CD4-positive, CD25-positive, alpha-beta regulatory T cell (primary cell): ENCODE results near the gene SLC19A2. TPM values are rescaled to one million over a fixed set of nuclear protein-coding genes. Genes with fewer than 3 reads are reported as not detected.

Experiments
- ATAC-seq, 2 donors: fragments of 150-1000 bp; cut with Tn5 transposase; one replicate each; pipeline ENCODE4 v1.10.0; 2021; ENCODE audit warnings: low read depth in 2 of 2, moderate number of reproducible peaks in 2 of 2, moderate library complexity in 1 of 2
- DNase-seq, 3 donors: peaks; one replicate each; pipeline versions ENCODE4 v3.0.0 to v3.0.0-alpha.2; 2012 to 2022; ENCODE audit warnings: mixed read lengths in 1 of 3
- H3K27ac ChIP-seq: one replicate; pipeline ENCODE4 v1.7.0; 2013; ENCODE audit warnings: mild to moderate bottlenecking, low read length; ENCODE audit not compliant: insufficient read depth, poor library complexity, severe bottlenecking
- H3K27me3 ChIP-seq: one replicate; pipeline ENCODE4 v1.7.0; 2013; ENCODE audit warnings: low read length; ENCODE audit not compliant: control insufficient read depth, insufficient read depth
- H3K36me3 ChIP-seq: one replicate; pipeline ENCODE4 v1.7.0; 2013; ENCODE audit warnings: mild to moderate bottlenecking, low read length, moderate library complexity; ENCODE audit not compliant: control insufficient read depth, insufficient read depth
- H3K4me1 ChIP-seq: 2 replicates; pipeline ENCODE4 v1.7.0; 2013; ENCODE audit warnings: mild to moderate bottlenecking, low read length; ENCODE audit not compliant: insufficient read depth, control insufficient read depth, poor library complexity, severe bottlenecking
- H3K4me3 ChIP-seq: one replicate; pipeline ENCODE4 v1.7.0; 2013; ENCODE audit warnings: low read depth, mild to moderate bottlenecking, low read length, moderate library complexity
- H3K9me3 ChIP-seq, 2 experiments: 1 replicate in 1 of 2; 2 replicates in 1 of 2; pipeline ENCODE4 v1.7.0; 2013; ENCODE audit warnings: low read length in 2 of 2, mild to moderate bottlenecking in 1 of 2, moderate library complexity in 1 of 2; ENCODE audit not compliant: control insufficient read depth in 2 of 2
- H3K27ac Mint-ChIP-seq, 3 donors: one replicate each; pipeline ENCODE4 v1.8.0; 2020 to 2022; ENCODE audit warnings: mild to moderate bottlenecking in 3 of 3, mixed read lengths in 3 of 3, moderate library complexity in 2 of 3
- H3K27me3 Mint-ChIP-seq: one replicate; pipeline ENCODE4 v1.8.0; 2022; ENCODE audit warnings: mild to moderate bottlenecking, mixed read lengths
- H3K36me3 Mint-ChIP-seq: one replicate; pipeline ENCODE4 v1.8.0; 2020; ENCODE audit warnings: mixed read lengths
- H3K4me1 Mint-ChIP-seq, 4 donors: one replicate each; pipeline ENCODE4 v1.8.0; 2020 to 2022; ENCODE audit warnings: mixed read lengths in 4 of 4, mild to moderate bottlenecking in 1 of 4
- H3K4me3 Mint-ChIP-seq, 4 donors: one replicate each; pipeline ENCODE4 v1.8.0; 2020 to 2022; ENCODE audit warnings: mild to moderate bottlenecking in 4 of 4, mixed read lengths in 4 of 4, moderate library complexity in 3 of 4
- H3K9me3 Mint-ChIP-seq, 7 donors: one replicate each; pipeline ENCODE4 v1.8.0; 2020 to 2022; ENCODE audit warnings: mixed read lengths in 7 of 7, mild to moderate bottlenecking in 3 of 7, moderate library complexity in 2 of 7
- polyA plus RNA-seq, 4 donors: library from polyadenylated mRNA; unstranded; fragments of 300-500 nt; fragmentation: Illumina TruSeq; gene quantifications; one replicate each; pipeline ENCODE4 v1.2.3, GENCODE V29; 2021
- total RNA-seq: library from RNA; stranded (reverse); gene quantifications from one replicate; pipeline ENCODE4 v1.2.3, GENCODE V29; 2022

Gene SLC19A2
- total and polyA plus RNA-seq, 5 donors from 2014 or later: 0.48 to 4.3 (median 0.83) TPM

DNA sequence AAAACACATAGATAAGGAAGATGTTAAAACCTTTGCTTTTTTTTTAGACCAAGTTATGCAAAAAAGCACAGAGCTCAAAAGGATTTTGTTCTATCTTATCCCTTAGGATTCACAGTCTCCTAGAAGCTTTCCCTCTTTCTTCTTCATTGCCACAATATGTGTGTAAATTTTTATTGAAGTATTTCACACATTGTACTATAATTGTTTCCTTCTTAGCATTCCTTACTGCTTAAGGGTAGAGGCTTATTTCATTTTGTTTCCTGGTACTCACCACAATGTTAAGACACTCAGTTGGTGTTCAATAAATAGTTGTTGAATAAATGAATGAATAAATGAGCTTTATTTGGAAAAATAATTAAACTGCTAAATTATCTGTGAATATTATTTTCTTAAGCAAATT is 29.9 kb upstream of the SLC19A2 start:
- no peak for ATAC-seq
- Mint-ChIP-seq H3K4me1 (peaks cover 0 to 5% (median 2%) of the 10 kb centered on the region in 4 donors), H3K4me3 (no peak overlapping the region), H3K27ac (no peak overlapping the region), H3K27me3 (no peaks in the 10 kb centered on the region), H3K36me3 (peaks cover 56% of the 10 kb centered on the region), H3K9me3 (no peaks in the 10 kb centered on the region)
- Histone ChIP-seq H3K4me3 (no peak overlapping the region), H3K9me3 (no peaks in the 10 kb centered on the region), H3K36me3 (peaks cover 77% of the 10 kb centered on the region), H3K27me3 (no peaks in the 10 kb centered on the region), H3K27ac (no peak overlapping the region), H3K4me1 (no peaks in the 10 kb centered on the region)
- no peak for DNase-seq

DNA sequence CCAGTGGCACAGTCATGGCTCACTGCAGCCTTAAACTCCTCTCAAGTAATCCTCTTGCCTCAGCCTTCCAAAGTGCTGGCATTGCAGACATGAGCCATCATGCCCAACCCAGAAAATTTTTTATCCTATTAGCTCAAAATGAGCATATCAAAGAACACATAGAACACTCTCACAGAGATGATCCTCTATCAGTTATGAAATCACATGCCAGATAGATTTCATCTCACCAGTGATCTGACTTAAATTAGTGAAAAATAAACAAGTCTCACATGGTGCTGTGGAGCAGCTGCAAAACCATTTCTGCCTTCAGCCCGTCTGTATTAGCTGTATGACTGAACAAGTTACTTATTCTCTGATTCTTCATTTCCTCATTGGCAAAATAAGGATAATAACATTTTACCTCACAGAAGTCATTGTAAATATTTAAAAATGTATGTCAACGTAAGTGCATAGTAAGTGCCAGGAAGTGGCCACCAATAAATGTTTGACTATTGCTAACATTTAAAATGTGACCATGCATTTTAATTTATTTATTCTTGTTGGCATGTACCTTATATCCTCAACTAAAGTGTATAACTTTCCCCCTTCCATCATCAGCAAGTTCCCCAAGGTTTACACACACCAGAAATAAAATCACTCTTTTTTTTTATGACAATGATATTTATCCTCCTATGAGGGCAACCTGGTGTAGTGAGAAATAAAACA is 29.0 kb upstream of the SLC19A2 start:
- Histone ChIP-seq H3K36me3 (peaks cover 68% of the 10 kb centered on the region), H3K4me1 (no peaks in the 10 kb centered on the region), H3K27ac (no peak overlapping the region), H3K4me3 (no peak overlapping the region), H3K9me3 (no peaks in the 10 kb centered on the region), H3K27me3 (no peaks in the 10 kb centered on the region)
- Mint-ChIP-seq H3K9me3 (no peaks in the 10 kb centered on the region), H3K4me1 (peaks cover 0 to 10% (median 7%) of the 10 kb centered on the region in 4 donors), H3K4me3 (no peak overlapping the region), H3K27ac (peak overlapping the region in 1 of 3 donors; percentile 33), H3K36me3 (peaks cover 50% of the 10 kb centered on the region), H3K27me3 (no peaks in the 10 kb centered on the region)
- DNase-seq (no peak), ATAC-seq (no peak)

DNA sequence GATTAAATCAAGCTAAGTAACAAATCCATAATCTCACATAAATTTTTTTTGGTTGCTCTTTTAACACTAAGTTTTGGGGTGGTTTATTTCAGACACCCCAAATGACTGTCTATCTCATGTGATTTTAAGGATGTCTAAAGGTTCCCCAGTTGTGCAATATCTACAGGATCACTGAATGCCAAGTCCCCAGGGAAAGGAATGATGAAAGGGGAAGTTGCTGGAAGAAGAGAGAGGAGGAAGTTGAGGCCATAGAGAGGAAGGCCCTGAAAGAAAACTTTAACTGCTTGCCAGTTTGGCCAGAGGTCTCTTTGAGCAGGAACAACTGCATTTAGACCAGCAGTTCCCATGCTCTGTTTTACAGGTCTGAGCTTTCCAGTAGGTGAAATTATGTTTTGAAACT is 27.5 kb upstream of the SLC19A2 start:
- Mint-ChIP-seq H3K4me3 (no peak overlapping the region), H3K4me1 (peaks cover 5 to 23% (median 15%) of the 10 kb centered on the region in 4 donors), H3K27me3 (no peaks in the 10 kb centered on the region), H3K27ac (peak overlapping the region in 2 of 3 donors; percentile 12 to 52), H3K36me3 (peaks cover 40% of the 10 kb centered on the region), H3K9me3 (no peaks in the 10 kb centered on the region)
- DNase-seq (no peak), ATAC-seq (no peak)
- H3K27ac ChIP-seq: no peak overlapping the region
- H3K36me3 ChIP-seq: peaks cover 55% of the 10 kb centered on the region
- H3K9me3 ChIP-seq: no peaks in the 10 kb centered on the region
- no peaks in the 10 kb centered on the region for H3K27me3 ChIP-seq
- H3K4me3 ChIP-seq: no peak overlapping the region
- H3K4me1 ChIP-seq: peaks cover 13% of the 10 kb centered on the region

DNA sequence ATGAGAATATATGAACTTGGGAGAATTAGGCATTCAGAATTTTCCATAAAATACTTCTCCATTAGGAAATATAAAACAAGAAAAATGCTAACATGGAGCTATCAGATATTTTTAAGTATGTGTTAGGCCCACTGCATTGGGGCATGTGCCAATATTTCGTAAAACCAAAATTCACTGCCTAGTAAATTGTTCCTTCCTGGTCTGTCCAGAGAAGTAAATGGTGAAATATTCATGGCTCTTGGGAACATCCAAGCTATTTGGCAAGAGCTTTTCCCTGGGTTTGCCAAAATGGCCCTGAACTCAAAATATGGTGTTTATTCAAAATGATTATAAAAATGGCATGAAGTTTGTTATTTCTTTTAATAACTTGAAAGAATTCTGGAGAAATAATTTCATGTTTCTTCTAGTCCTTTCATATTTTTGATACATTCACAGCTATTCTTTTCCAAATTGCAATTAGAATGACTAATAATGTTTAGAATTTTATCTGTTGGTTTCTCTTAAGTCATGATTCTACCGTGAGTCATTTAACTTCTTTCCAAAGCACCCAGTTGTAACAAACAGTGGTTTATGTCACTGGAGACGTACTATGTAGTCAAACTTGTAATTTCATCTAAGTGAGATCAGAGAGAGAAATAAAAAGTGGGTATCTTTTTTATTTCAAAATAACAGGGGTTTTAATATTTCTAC is 25.7 kb upstream of the SLC19A2 start:
- Mint-ChIP-seq H3K4me1 (peaks cover 13 to 35% (median 19%) of the 10 kb centered on the region in 4 donors), H3K27me3 (no peaks in the 10 kb centered on the region), H3K4me3 (no peak overlapping the region), H3K36me3 (peaks cover 25% of the 10 kb centered on the region), H3K27ac (no peak overlapping the region), H3K9me3 (no peaks in the 10 kb centered on the region)
- ATAC-seq (no peak), DNase-seq (no peak)
- Histone ChIP-seq H3K9me3 (no peaks in the 10 kb centered on the region), H3K27me3 (no peaks in the 10 kb centered on the region), H3K36me3 (peaks cover 37% of the 10 kb centered on the region), H3K27ac (no peak overlapping the region), H3K4me3 (no peak overlapping the region), H3K4me1 (peaks cover 16% of the 10 kb centered on the region)

DNA sequence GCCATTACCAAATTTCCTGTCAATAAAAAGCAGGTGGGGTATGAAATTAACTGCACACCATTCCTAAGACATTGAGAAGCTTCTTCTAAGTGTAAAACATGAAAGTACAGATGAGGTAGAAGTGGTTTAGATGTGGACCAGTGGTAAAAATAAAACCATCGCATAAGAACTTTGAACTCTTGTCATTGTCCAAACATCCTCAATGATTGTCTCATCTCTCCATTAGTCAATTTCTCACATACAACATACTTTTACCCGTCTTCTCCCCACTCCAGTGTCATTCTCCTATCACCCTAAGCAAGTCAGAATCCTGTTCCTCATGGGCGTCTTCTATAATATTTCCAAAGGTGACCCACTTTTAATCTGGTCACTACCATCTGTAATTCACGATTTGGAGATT is 24.3 kb upstream of the SLC19A2 start:
- H3K36me3 Mint-ChIP-seq: peaks cover 13% of the 10 kb centered on the region
- peak overlapping the region in 2 of 3 donors; percentile 10 to 48 for H3K27ac Mint-ChIP-seq
- H3K4me3 Mint-ChIP-seq: no peak overlapping the region
- H3K4me1 ChIP-seq: peaks cover 16% of the 10 kb centered on the region
- H3K4me1 Mint-ChIP-seq: peaks cover 15 to 38% (median 26%) of the 10 kb centered on the region in 4 donors
- H3K9me3 ChIP-seq: no peaks in the 10 kb centered on the region
- no peak overlapping the region for H3K27ac ChIP-seq
- no peak for DNase-seq
- ATAC-seq: no peak
- no peak overlapping the region for H3K4me3 ChIP-seq
- peaks cover 0 to 4% (median 0%) of the 10 kb centered on the region in 7 donors for H3K9me3 Mint-ChIP-seq
- H3K27me3 ChIP-seq: no peaks in the 10 kb centered on the region
- peaks cover 23% of the 10 kb centered on the region for H3K36me3 ChIP-seq
- no peaks in the 10 kb centered on the region for H3K27me3 Mint-ChIP-seq

DNA sequence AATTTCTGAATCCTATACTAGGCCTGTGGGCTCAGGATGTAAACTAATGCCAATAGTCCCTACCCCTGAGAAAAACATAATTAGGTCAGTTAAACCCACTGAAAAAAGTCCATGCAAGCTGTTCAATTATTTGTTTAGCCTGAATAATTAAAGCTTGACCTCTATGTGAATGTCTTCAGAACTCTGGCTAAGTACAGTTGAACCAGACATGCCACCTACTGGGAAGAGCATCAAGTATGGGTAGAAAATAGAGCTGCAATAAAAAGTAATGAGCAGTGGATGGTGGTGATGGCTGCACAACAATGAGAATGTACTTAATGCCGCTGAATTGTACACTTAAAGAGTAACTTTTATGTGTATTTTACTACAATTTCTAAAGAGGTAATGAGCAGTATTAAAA is 23.6 kb upstream of the SLC19A2 start:
- Mint-ChIP-seq H3K9me3 (peaks cover 0 to 4% (median 0%) of the 10 kb centered on the region in 7 donors), H3K27ac (no peak overlapping the region)
- no peak for DNase-seq

DNA sequence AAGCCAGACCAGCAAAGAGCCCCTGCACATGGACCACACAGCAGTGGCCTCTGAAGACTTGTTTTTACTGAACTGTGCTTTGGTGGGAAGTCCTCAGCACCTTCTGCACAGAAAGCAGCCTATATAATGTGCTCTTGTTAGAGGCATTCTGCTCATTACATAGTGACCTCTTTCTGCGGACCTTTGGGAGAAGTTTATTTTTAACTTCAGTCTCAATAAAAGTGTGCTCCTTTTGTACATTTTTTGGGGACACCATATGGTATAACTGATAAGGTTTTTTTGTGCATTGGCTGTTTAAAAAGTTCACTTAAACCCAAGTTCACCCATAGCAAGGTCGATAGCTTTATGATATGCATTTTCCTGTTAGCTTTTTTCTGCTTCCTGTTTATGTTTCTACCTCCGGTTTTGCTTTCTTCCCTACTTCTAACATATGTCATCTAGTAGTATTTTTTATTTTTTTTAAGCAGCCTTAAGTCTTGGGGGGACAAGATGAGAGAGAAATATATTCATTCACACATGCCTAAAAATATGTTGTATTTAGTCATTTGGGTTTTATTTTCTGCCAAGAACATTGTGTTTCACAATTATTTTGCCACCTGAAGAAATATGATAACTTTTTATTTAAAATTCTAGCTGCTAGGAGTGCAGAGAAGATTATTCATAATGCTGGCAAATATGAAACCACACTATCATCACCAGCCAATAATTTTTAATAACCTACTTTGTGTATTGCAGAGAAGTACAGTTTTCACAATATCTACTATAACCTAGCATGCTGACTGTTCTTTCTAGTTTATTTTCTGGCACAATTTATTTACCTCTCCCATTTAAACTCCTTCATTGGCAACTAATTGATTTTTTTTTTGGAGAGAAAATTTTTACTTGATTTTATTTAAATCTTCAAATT is 22.9 kb upstream of the SLC19A2 start:
- Mint-ChIP-seq H3K27ac (peak overlapping the region; percentile 19 to 89 (median 32)), H3K4me1 (peaks cover 15 to 38% (median 26%) of the 10 kb centered on the region in 4 donors), H3K9me3 (peaks cover 0 to 4% (median 0%) of the 10 kb centered on the region in 7 donors), H3K27me3 (no peaks in the 10 kb centered on the region), H3K36me3 (peaks cover 6% of the 10 kb centered on the region), H3K4me3 (peak overlapping the region in 3 of 4 donors; percentile 41 to 77 (median 65))
- Histone ChIP-seq H3K4me1 (peaks cover 16% of the 10 kb centered on the region), H3K27ac (no peak overlapping the region), H3K4me3 (peak overlapping the region; percentile 64), H3K27me3 (no peaks in the 10 kb centered on the region), H3K9me3 (no peaks in the 10 kb centered on the region), H3K36me3 (peaks cover 9% of the 10 kb centered on the region)
- peak in 1 of 2 donors; percentile 31 for ATAC-seq
- DNase-seq: peak in 2 of 3 donors; percentile 6 to 34

More for the DNA sequence above, 23.6 kb upstream of the SLC19A2 start:
- no peaks in the 10 kb centered on the region for H3K27me3 ChIP-seq
- Mint-ChIP-seq H3K4me1 (peaks cover 15 to 38% (median 26%) of the 10 kb centered on the region in 4 donors), H3K36me3 (peaks cover 6% of the 10 kb centered on the region), H3K27me3 (no peaks in the 10 kb centered on the region), H3K4me3 (no peak overlapping the region)
- no peak overlapping the region for H3K4me3 ChIP-seq
- H3K4me1 ChIP-seq: peaks cover 16% of the 10 kb centered on the region
- no peak overlapping the region for H3K27ac ChIP-seq
- no peak for ATAC-seq
- peaks cover 16% of the 10 kb centered on the region for H3K36me3 ChIP-seq
- no peaks in the 10 kb centered on the region for H3K9me3 ChIP-seq
